Measurements from ENCODE around the gene NEU2. TPM values are rescaled to one million over a fixed set of nuclear protein-coding genes. Genes with fewer than 3 reads are reported as not detected.

The NEU2 gene
- polyA plus RNA-seq, 3 donors, result not detected

- peaks cover 55 to 77% of the 10 kb centered on the region in 2 donors for H3K4me1 ChIP-seq (ENCODE audit: control insufficient read depth in 1 of 2, insufficient read depth in 2 of 2, low read length in 2 of 2)
- H3K27ac ChIP-seq (ENCODE audit: low read depth in 1 of 2, low read length in 2 of 2), result peak overlapping the region; percentile 80 to 99
- intact Hi-C loops (cut with micrococcal nuclease), result loop anchor here (5.0 kb wide), 2 partner anchors 34 to 179 kb away; no protein-coding TSS in a partner anchor
- Mint-ChIP-seq H3K27me3 (ENCODE audit: low read depth in 3 of 3) (peaks cover 0 to 3% (median 0%) of the 10 kb centered on the region in 3 donors), H3K4me3 (peak overlapping the region; percentile 97 to 98), H3K36me3 (peaks cover 15 to 32% of the 10 kb centered on the region in 2 donors), H3K4me1 (peaks cover 62% of the 10 kb centered on the region), H3K27ac (peak overlapping the region; percentile 68 to 97 (median 96)), H3K9me3 (peaks cover 0 to 3% (median 0%) of the 10 kb centered on the region in 7 donors)
- H3K9ac ChIP-seq (ENCODE audit: insufficient read depth, low read length, poor library complexity, severe bottlenecking), result peak overlapping the region; percentile 96
- H3K79me2 ChIP-seq (ENCODE audit: insufficient read depth, low read length), result peaks cover 93% of the 10 kb centered on the region
- H4K20me1 ChIP-seq (ENCODE audit: insufficient read depth, low read length), result peaks cover 72% of the 10 kb centered on the region
- no peaks in the 10 kb centered on the region for H3K27me3 ChIP-seq (ENCODE audit: control insufficient read depth in 2 of 2, insufficient read depth in 2 of 2, low read length in 2 of 2)
- no peak for DNase-seq
- WGBS (ENCODE audit: insufficient coverage), result no CpG with 5 or more reads among the region's 6 CpGs
- TF ChIP-seq CTCF (IDR thresholded peaks at IDR 0.05), result no peak
- peak overlapping the region; percentile 81 to 99 (median 87) for H3K4me3 ChIP-seq (replicated peaks in 1 of 3; ENCODE audit: low read depth in 2 of 3, low read length in 3 of 3)
- H3K36me3 ChIP-seq (replicated peaks in 1 of 2; ENCODE audit: control insufficient read depth in 1 of 2, insufficient read depth in 2 of 2, low read length in 2 of 2), result peaks cover 17 to 21% of the 10 kb centered on the region in 2 donors
- H2AFZ ChIP-seq (ENCODE audit: insufficient read depth, low read depth, low read length, poor library complexity, severe bottlenecking), result no peak overlapping the region
- H3K9me3 ChIP-seq (replicated peaks in 1 of 2; ENCODE audit: control insufficient read depth in 1 of 2, insufficient read depth in 1 of 2, low read length in 2 of 2), result no peaks in the 10 kb centered on the region
- peak overlapping the region; percentile 84 for H3K4me2 ChIP-seq (replicated peaks; ENCODE audit: extremely low read depth, low read length, poor library complexity, severe bottlenecking)
Measured at GRCh38 chr2:233062946-233063268, 30.4 kb downstream of the NEU2 start.

- Histone ChIP-seq H3K27me3 (ENCODE audit: control insufficient read depth in 2 of 2, insufficient read depth in 2 of 2, low read length in 2 of 2) (no peaks in the 10 kb centered on the region), H3K27ac (ENCODE audit: low read depth in 1 of 2, low read length in 2 of 2) (peak overlapping the region; percentile 80 to 99), H3K9me3 (replicated peaks in 1 of 2; ENCODE audit: control insufficient read depth in 1 of 2, insufficient read depth in 1 of 2, low read length in 2 of 2) (no peaks in the 10 kb centered on the region), H3K36me3 (replicated peaks in 1 of 2; ENCODE audit: control insufficient read depth in 1 of 2, insufficient read depth in 2 of 2, low read length in 2 of 2) (peaks cover 17 to 24% of the 10 kb centered on the region in 2 donors), H3K4me1 (ENCODE audit: control insufficient read depth in 1 of 2, insufficient read depth in 2 of 2, low read length in 2 of 2) (peaks cover 60 to 82% of the 10 kb centered on the region in 2 donors), H3K4me2 (replicated peaks; ENCODE audit: extremely low read depth, low read length, poor library complexity, severe bottlenecking) (peak overlapping the region; percentile 84), H3K4me3 (replicated peaks in 1 of 3; ENCODE audit: low read depth in 2 of 3, low read length in 3 of 3) (peak overlapping the region in 2 of 3 experiments; percentile 81 to 99), H3K79me2 (ENCODE audit: insufficient read depth, low read length) (peaks cover 98% of the 10 kb centered on the region), H4K20me1 (ENCODE audit: insufficient read depth, low read length) (peaks cover 78% of the 10 kb centered on the region), H3K9ac (ENCODE audit: insufficient read depth, low read length, poor library complexity, severe bottlenecking) (peak overlapping the region; percentile 32), H2AFZ (ENCODE audit: insufficient read depth, low read depth, low read length, poor library complexity, severe bottlenecking) (no peak overlapping the region)
- 13% methylated on average over 9 of the region's 13 CpGs for WGBS (ENCODE audit: insufficient coverage)
- Mint-ChIP-seq H3K4me1 (peaks cover 63% of the 10 kb centered on the region), H3K27me3 (ENCODE audit: low read depth in 3 of 3) (peaks cover 0 to 3% (median 0%) of the 10 kb centered on the region in 3 donors), H3K9me3 (peaks cover 0 to 3% (median 0%) of the 10 kb centered on the region in 7 donors), H3K36me3 (peaks cover 15 to 32% of the 10 kb centered on the region in 2 donors), H3K27ac (peak overlapping the region in 6 of 7 donors; percentile 40 to 97 (median 94)), H3K4me3 (peak overlapping the region; percentile 97 to 98)
- peak in 1 of 3 donors; percentile 37 for DNase-seq
- peak; percentile 24 for TF ChIP-seq CTCF (IDR thresholded peaks at IDR 0.05)
- intact Hi-C loops (cut with micrococcal nuclease), result loop anchor here (5.0 kb wide), 2 partner anchors 34 to 179 kb away; no protein-coding TSS in a partner anchor
Measured at GRCh38 chr2:233063269-233063975, 30.9 kb downstream of the NEU2 start.

Measured in CD14-positive monocyte (primary cell).